ENCODE measurements around the gene MCL1. TPM values are rescaled to one million over a fixed set of nuclear protein-coding genes. Genes with fewer than 3 reads are reported as not detected.

Gene MCL1
- total and polyA plus RNA-seq, 2 experiments from 2014 or later = 55.3 to 244 TPM

DNA sequence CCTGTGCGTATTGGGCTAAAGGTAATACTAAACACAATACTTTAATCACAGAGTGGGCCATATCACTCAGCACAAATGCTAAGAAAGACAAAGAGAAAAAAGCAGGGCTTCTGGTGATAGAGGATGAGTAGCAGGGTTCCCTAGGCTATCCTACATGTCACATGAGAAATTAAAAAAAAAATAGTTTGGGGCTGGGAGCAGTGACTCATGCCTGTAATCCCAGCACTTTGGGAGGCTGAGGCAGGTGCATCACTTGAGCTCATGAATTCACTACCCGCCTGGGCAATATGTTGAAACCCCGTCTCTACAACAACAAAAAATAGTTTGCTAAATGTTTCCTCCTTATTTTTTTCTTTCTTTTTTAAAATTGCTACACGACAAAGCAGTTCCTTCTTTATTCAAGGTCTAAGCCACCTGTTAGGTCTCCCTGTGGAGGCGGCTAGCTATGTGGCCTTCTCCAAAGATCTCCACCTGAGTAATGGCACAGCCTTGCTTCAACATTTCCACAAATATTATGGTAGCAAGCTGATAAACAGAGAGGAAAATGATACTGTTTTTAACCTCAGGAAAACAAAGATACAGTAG lies 48.5 kb upstream of the MCL1 start (continued):
- TF ChIP-seq, protein P1, sequence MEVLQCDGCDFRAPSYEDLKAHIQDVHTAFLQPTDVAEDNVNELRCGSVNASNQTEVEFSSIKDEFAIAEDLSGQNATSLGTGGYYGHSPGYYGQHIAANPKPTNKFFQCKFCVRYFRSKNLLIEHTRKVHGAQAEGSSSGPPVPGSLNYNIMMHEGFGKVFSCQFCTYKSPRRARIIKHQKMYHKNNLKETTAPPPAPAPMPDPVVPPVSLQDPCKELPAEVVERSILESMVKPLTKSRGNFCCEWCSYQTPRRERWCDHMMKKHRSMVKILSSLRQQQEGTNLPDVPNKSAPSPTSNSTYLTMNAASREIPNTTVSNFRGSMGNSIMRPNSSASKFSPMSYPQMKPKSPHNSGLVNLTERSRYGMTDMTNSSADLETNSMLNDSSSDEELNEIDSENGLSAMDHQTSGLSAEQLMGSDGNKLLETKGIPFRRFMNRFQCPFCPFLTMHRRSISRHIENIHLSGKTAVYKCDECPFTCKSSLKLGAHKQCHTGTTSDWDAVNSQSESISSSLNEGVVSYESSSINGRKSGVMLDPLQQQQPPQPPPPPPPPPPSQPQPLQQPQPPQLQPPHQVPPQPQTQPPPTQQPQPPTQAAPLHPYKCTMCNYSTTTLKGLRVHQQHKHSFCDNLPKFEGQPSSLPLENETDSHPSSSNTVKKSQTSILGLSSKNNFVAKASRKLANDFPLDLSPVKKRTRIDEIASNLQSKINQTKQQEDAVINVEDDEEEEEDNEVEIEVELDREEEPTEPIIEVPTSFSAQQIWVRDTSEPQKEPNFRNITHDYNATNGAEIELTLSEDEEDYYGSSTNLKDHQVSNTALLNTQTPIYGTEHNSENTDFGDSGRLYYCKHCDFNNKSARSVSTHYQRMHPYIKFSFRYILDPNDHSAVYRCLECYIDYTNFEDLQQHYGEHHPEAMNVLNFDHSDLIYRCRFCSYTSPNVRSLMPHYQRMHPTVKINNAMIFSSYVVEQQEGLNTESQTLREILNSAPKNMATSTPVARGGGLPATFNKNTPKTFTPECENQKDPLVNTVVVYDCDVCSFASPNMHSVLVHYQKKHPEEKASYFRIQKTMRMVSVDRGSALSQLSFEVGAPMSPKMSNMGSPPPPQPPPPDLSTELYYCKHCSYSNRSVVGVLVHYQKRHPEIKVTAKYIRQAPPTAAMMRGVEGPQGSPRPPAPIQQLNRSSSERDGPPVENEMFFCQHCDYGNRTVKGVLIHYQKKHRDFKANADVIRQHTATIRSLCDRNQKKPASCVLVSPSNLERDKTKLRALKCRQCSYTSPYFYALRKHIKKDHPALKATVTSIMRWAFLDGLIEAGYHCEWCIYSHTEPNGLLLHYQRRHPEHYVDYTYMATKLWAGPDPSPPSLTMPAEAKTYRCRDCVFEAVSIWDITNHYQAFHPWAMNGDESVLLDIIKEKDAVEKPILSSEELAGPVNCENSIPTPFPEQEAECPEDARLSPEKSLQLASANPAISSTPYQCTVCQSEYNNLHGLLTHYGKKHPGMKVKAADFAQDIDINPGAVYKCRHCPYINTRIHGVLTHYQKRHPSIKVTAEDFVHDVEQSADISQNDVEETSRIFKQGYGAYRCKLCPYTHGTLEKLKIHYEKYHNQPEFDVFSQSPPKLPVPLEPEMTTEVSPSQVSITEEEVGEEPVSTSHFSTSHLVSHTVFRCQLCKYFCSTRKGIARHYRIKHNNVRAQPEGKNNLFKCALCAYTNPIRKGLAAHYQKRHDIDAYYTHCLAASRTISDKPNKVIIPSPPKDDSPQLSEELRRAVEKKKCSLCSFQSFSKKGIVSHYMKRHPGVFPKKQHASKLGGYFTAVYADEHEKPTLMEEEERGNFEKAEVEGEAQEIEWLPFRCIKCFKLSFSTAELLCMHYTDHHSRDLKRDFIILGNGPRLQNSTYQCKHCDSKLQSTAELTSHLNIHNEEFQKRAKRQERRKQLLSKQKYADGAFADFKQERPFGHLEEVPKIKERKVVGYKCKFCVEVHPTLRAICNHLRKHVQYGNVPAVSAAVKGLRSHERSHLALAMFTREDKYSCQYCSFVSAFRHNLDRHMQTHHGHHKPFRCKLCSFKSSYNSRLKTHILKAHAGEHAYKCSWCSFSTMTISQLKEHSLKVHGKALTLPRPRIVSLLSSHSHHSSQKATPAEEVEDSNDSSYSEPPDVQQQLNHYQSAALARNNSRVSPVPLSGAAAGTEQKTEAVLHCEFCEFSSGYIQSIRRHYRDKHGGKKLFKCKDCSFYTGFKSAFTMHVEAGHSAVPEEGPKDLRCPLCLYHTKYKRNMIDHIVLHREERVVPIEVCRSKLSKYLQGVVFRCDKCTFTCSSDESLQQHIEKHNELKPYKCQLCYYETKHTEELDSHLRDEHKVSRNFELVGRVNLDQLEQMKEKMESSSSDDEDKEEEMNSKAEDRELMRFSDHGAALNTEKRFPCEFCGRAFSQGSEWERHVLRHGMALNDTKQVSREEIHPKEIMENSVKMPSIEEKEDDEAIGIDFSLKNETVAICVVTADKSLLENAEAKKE (CRISPR knock-in tag; IDR thresholded peaks at IDR 0.05) = no peak
- TF ChIP-seq EZH2 (IDR thresholded peaks at IDR 0.05; ENCODE audit: low read depth, unreplicated experiment) = no peak
- no peak for TF ChIP-seq EZH2phosphoT487 (IDR thresholded peaks at IDR 0.05; ENCODE audit: unreplicated experiment)
- no peak for TF ChIP-seq NANOG (IDR thresholded peaks at IDR 0.05; ENCODE audit: borderline replicate concordance)
- no peak for TF ChIP-seq JUNB (IDR thresholded peaks at IDR 0.05; ENCODE audit: unreplicated experiment)
- no peak for TF ChIP-seq REST (IDR thresholded peaks at IDR 0.05; ENCODE audit: unreplicated experiment)
- no peak for TF ChIP-seq STAT1 (IDR thresholded peaks at IDR 0.05; ENCODE audit: unreplicated experiment)

Data from GM23338 (cell line).